Gastrocnemius medialis (tissue), 4 donors: Measurements from ENCODE around the gene RORB.

ENCODE experiments used
- CTCF ChIP-seq, 5 experiments: fragments of 450-650 bp in 3 of 5; fragments of 200-600 bp in 2 of 5; sonication (generic) in 2 of 5; IDR thresholded peaks in 4 of 5; conservative IDR thresholded peaks in 1 of 5; 1 replicate in 4 of 5; 2 replicates in 1 of 5; pipeline ENCODE4 v1.5.1; 2016 to 2019; ENCODE audit warnings: antibody characterized with exemption in 5 of 5, mild to moderate bottlenecking in 3 of 5, moderate library complexity in 3 of 5
- POLR2A ChIP-seq, 2 donors: fragments of 450-650 bp; IDR thresholded peaks; one replicate each; pipeline ENCODE4 v1.6.1; 2017; ENCODE audit warnings: antibody characterized with exemption in 2 of 2, mild to moderate bottlenecking in 2 of 2, moderate library complexity in 2 of 2

DNA sequence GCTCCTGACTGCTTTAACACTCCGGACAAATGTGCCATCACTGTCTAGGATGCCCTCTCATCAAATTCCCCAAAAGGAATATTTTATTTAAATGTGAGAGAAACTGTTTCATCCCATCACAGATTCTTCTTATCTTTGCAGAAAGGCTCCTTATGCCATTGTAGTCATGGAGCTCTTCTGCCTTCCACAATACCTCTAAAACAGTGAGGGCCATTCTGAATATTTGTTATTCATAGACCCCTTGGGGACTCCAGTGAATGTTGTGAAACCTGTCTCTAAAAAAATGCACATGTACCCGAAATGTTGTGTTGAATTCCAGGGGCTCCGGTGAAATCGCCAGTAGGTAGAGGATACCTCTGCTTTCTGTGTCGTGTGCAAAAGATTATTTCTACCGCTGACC, 176.9 kb downstream of the RORB start:
- TF ChIP-seq CTCF (IDR thresholded peaks at IDR 0.05 in 4 of 5, conservative IDR thresholded peaks at IDR 0.05 in 1 of 5) (no peak), POLR2A (IDR thresholded peaks at IDR 0.05) (no peak)
